KMS-11 (cell line): ENCODE measurements around the gene MYO16.

Experiments used
- H2AFZ ChIP-seq: fragments of 200-600 bp; sonication (generic); 2 replicates; pipeline ENCODE4 v1.6.1; 2016; ENCODE audit warnings: antibody characterized with exemption, mixed run types, low read depth
- H3K27ac ChIP-seq: fragments of 200-600 bp; sonication (generic); 2 replicates; pipeline ENCODE4 v1.6.1; 2016; ENCODE audit warnings: mild to moderate bottlenecking, mixed run types
- H3K27me3 ChIP-seq: fragments of 200-600 bp; sonication (generic); 2 replicates; pipeline ENCODE4 v1.6.1; 2017; ENCODE audit warnings: mild to moderate bottlenecking, low read depth, mixed run types, moderate library complexity; ENCODE audit not compliant: insufficient read depth
- H3K36me3 ChIP-seq: fragments of 200-600 bp; sonication (generic); 2 replicates; pipeline ENCODE4 v1.6.1; 2017; ENCODE audit warnings: mild to moderate bottlenecking, mixed run types; ENCODE audit not compliant: insufficient read depth
- H3K4me1 ChIP-seq: fragments of 200-600 bp; sonication (generic); 2 replicates; pipeline ENCODE4 v1.6.1; 2016; ENCODE audit warnings: mild to moderate bottlenecking, low read depth, mixed run types; ENCODE audit not compliant: poor library complexity, severe bottlenecking
- H3K4me2 ChIP-seq: fragments of 200-600 bp; sonication (generic); 2 replicates; pipeline ENCODE4 v1.7.0; 2016; ENCODE audit warnings: mild to moderate bottlenecking, mixed run types
- H3K4me3 ChIP-seq: fragments of 200-600 bp; sonication (generic); IDR thresholded peaks from 2 replicates; pipeline ENCODE4 v1.6.1; 2017; ENCODE audit warnings: low read depth, low read length, mixed read lengths; ENCODE audit not compliant: insufficient read depth
- H3K79me2 ChIP-seq: fragments of 200-600 bp; sonication (generic); 2 replicates; pipeline ENCODE4 v1.6.1; 2016; ENCODE audit warnings: low read depth, mixed run types; ENCODE audit not compliant: insufficient read depth
- H3K9ac ChIP-seq: fragments of 200-600 bp; sonication (generic); 2 replicates; pipeline ENCODE4 v1.6.1; 2016; ENCODE audit warnings: mild to moderate bottlenecking, mixed run types
- H4K20me1 ChIP-seq: fragments of 200-600 bp; sonication (generic); 2 replicates; pipeline ENCODE4 v1.6.1; 2016; ENCODE audit warnings: mild to moderate bottlenecking, mixed run types; ENCODE audit not compliant: insufficient read depth
- CTCF ChIP-seq: fragments of 200-600 bp; sonication (generic); conservative IDR thresholded peaks from 2 replicates; pipeline ENCODE4 v1.6.1; 2017; ENCODE audit warnings: low read depth, mild to moderate bottlenecking, antibody characterized with exemption, low read length, moderate library complexity, mixed read lengths

MYO16 gene

GRCh38 chr13:108786456-108787200 lies 157.2 kb downstream of the MYO16 start:
- no peaks in the 10 kb centered on the region for H3K27me3 ChIP-seq
- no peaks in the 10 kb centered on the region for H4K20me1 ChIP-seq
- no peak overlapping the region for H3K4me2 ChIP-seq
- no peaks in the 10 kb centered on the region for H3K79me2 ChIP-seq
- no peak for TF ChIP-seq CTCF
- H3K9ac ChIP-seq: no peak overlapping the region
- H3K36me3 ChIP-seq: no peaks in the 10 kb centered on the region
- no peak overlapping the region for H2AFZ ChIP-seq
- H3K4me1 ChIP-seq: no peaks in the 10 kb centered on the region
- no peak overlapping the region for H3K27ac ChIP-seq
- H3K4me3 ChIP-seq: no peak overlapping the region

- TF ChIP-seq CTCF: no peak
- H3K36me3 ChIP-seq: no peaks in the 10 kb centered on the region
- no peak overlapping the region for H3K4me2 ChIP-seq
- no peaks in the 10 kb centered on the region for H3K79me2 ChIP-seq
- H2AFZ ChIP-seq: no peak overlapping the region
- H3K4me1 ChIP-seq: no peaks in the 10 kb centered on the region
- no peak overlapping the region for H3K4me3 ChIP-seq
- no peaks in the 10 kb centered on the region for H3K27me3 ChIP-seq
- H3K27ac ChIP-seq: no peak overlapping the region
- H4K20me1 ChIP-seq: no peaks in the 10 kb centered on the region
- no peak overlapping the region for H3K9ac ChIP-seq
Observed at GRCh38 chr13:108787700-108788414, 158.4 kb downstream of the MYO16 start.

DNA sequence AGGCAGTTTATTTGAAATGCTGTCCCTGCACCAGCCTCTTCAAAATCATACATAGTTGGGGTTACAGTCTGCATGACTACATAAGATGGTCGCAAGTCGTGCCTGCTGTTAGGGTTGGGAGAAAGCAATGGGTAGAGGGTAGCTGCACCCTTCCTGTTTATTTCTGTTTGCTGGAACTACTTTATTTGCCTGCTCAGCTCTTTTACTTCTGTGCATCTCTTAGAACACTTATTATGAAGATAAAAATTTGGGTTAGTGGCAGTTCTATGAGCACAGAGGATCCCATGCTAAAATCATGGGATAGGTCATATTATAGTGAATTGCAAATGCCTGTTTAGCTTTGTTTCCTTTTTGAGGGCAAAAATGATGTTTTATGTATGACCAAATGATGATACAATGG lies 160.1 kb downstream of the MYO16 start:
- H4K20me1 ChIP-seq: no peaks in the 10 kb centered on the region
- H3K4me1 ChIP-seq: no peaks in the 10 kb centered on the region
- no peak overlapping the region for H3K4me3 ChIP-seq
- TF ChIP-seq CTCF: no peak
- no peak overlapping the region for H3K27ac ChIP-seq
- no peaks in the 10 kb centered on the region for H3K36me3 ChIP-seq
- H3K4me2 ChIP-seq: no peak overlapping the region
- no peaks in the 10 kb centered on the region for H3K79me2 ChIP-seq
- H2AFZ ChIP-seq: no peak overlapping the region
- H3K9ac ChIP-seq: no peak overlapping the region
- H3K27me3 ChIP-seq: no peaks in the 10 kb centered on the region

DNA sequence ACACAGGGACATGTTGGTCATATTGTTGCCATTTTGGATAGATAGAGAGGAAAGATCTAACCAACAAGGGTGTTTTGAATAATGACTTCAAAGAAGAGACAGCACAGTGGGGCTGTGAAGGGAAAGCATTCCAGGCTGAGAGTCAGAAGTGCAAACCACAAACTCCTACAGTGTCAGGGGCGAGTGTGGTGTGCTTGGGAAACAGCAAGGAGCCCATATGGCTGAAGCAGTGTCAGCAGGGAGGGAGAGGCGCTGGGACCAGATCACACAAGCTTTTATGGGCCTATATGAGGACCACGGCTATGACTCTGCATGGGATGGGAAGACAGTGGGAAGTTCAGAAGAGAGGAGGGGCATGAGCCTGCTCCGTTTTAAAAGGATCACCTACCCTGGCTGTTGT lies 166.4 kb downstream of the MYO16 start:
- Histone ChIP-seq H3K9ac (no peak overlapping the region), H2AFZ (no peak overlapping the region), H3K79me2 (no peaks in the 10 kb centered on the region), H3K4me3 (no peak overlapping the region), H4K20me1 (no peaks in the 10 kb centered on the region), H3K27me3 (no peaks in the 10 kb centered on the region), H3K27ac (no peak overlapping the region), H3K36me3 (no peaks in the 10 kb centered on the region), H3K4me2 (no peak overlapping the region), H3K4me1 (no peaks in the 10 kb centered on the region)
- no peak for TF ChIP-seq CTCF
